ENCODE results near the gene SFN.
"Not testable (repeated sequence)": the region's sequence is repeated elsewhere in the genome, so short reads cannot be mapped to it uniquely, and the experiment has no call there.

Gene SFN

GRCh38 chr1:26874896-26875295, 11.9 kb downstream of the SFN start:
- DNase-seq, result no peak

- no peak for DNase-seq
Measured at GRCh38 chr1:26877326-26877725, 14.4 kb downstream of the SFN start.

- no peak for DNase-seq
Measured at GRCh38 chr1:26879793-26880192, 16.8 kb downstream of the SFN start.

- DNase-seq, result not testable (repeated sequence)
Measured at GRCh38 chr1:26881611-26882010, 18.7 kb downstream of the SFN start.

- DNase-seq, result no peak
Measured at GRCh38 chr1:26882696-26883463, 19.9 kb downstream of the SFN start.

GRCh38 chr1:26887125-26887524, 24.2 kb downstream of the SFN start:
- DNase-seq, result no peak

- no peak for DNase-seq
Measured at GRCh38 chr1:26888231-26888630, 25.3 kb downstream of the SFN start.

GRCh38 chr1:26889551-26890466, 26.9 kb downstream of the SFN start, which contains the start of gene GPN2:
TSS of gene GPN2 (minus strand) at chr1:26890283. CDS start at chr1:26890096, 187 bp downstream.
- DNase-seq, result peak; percentile 80

- DNase-seq, result no peak
Measured at GRCh38 chr1:26890467-26890796, 27.5 kb downstream of the SFN start.

- no peak for DNase-seq
Measured at GRCh38 chr1:26894263-26894662, 31.3 kb downstream of the SFN start.

GRCh38 chr1:26897351-26897750, 34.4 kb downstream of the SFN start:
- no peak for DNase-seq

GRCh38 chr1:26900001-26900814, 37.3 kb downstream of the SFN start, which contains the start of gene GPATCH3:
TSS of gene GPATCH3 (minus strand) at chr1:26900467. CDS start at chr1:26900442, 25 bp downstream.
- DNase-seq, result peak; percentile 88

GRCh38 chr1:26900815-26901511, 38.0 kb downstream of the SFN start:
- no peak for DNase-seq

- DNase-seq, result no peak
Measured at GRCh38 chr1:26907071-26907917, 44.3 kb downstream of the SFN start.

- no peak for DNase-seq
Measured at GRCh38 chr1:26909951-26910342, 47.0 kb downstream of the SFN start.

GRCh38 chr1:26910343-26911160, 47.6 kb downstream of the SFN start:
- DNase-seq, result no peak

GRCh38 chr1:26911399-26912146, 48.6 kb downstream of the SFN start:
- DNase-seq, result no peak

- no peak for DNase-seq
Measured at GRCh38 chr1:26912147-26912490, 49.2 kb downstream of the SFN start.

- DNase-seq, result no peak
Measured at GRCh38 chr1:26913389-26913753, 50.4 kb downstream of the SFN start.
